Right atrium auricular region (tissue), 2 donors: ENCODE data around the gene CADPS2. TPM values are rescaled to one million over a fixed set of nuclear protein-coding genes. Genes with fewer than 3 reads are reported as not detected.
"Not testable (repeated sequence)": the region's sequence is repeated elsewhere in the genome, so short reads cannot be mapped to it uniquely, and the experiment has no call there.

ENCODE experiments used
- DNase-seq: peaks from one replicate; pipeline ENCODE4 v3.0.0-alpha.2; 2019; ENCODE audit warnings: low spot score
- H3K27ac ChIP-seq, 2 donors: fragments of 200-600 bp; sonication (generic); 1 replicate in 1 of 2; 2 replicates in 1 of 2; pipeline ENCODE4 v1.5.1; 2016 to 2019
- H3K27me3 ChIP-seq, 2 donors: fragments of 200-600 bp; sonication (generic); one replicate each; pipeline versions ENCODE4 v1.5.1 to v1.6.0; 2017 to 2019
- H3K36me3 ChIP-seq: fragments of 200-600 bp; sonication (generic); one replicate; pipeline ENCODE4 v1.5.1; 2016
- H3K4me1 ChIP-seq, 2 donors: fragments of 200-600 bp; sonication (generic); one replicate each; pipeline versions ENCODE4 v1.5.1 to v1.6.0; 2017 to 2019
- H3K4me3 ChIP-seq, 2 donors: fragments of 200-600 bp; sonication (generic); 1 replicate in 1 of 2; 2 replicates in 1 of 2; pipeline ENCODE4 v1.5.1; 2017 to 2019; ENCODE audit warnings: mild to moderate bottlenecking in 1 of 2, moderate library complexity in 1 of 2
- H3K9me3 ChIP-seq, 2 donors: fragments of 200-600 bp; sonication (generic); one replicate each; pipeline ENCODE4 v1.5.1; 2019
- total RNA-seq, 2 donors: library from RNA; depleted of rRNA; stranded (reverse); fragments of >200 nt; gene quantifications; one replicate each; pipeline ENCODE4 v1.1.0, GENCODE V29; 2016
- TF ChIP-seq, protein P1 (sequence below), 2 donors: fragments of 200-600 bp; sonication (generic); IDR thresholded peaks; one replicate each; pipeline ENCODE4 v1.5.1; 2019; ENCODE audit warnings: antibody characterized with exemption in 2 of 2

CADPS2 gene
- total RNA-seq, 2 donors from 2014 or later, result 11.8 to 19.9 TPM

DNA sequence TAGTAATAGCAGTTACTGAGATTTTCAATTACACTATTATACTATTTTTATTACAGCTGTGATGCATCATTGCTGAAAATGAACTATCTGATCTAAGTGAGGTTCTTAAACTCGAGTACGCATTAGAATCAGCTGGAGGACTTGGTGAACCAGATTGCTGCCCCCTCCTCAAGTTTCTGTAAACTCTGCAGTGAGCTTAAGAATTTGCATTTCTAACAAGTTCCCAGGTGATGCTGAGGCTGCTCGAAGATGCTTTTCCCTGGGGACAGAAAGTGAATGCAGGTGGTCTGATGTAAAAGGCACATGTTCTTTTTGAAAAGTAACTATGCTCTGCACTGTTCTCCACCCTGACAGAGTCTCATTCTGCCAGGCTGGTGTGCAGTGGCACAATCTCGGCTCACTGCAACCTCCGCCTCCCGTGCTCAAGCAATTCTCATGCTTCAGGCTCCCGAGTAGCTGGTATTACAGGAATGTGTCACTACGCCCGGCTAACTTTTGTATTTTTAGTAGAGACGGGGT lies 199.8 kb downstream of the CADPS2 start:
- H3K36me3 ChIP-seq, result no peaks in the 10 kb centered on the region

GRCh38 chr7:122684504-122684903 lies 201.8 kb downstream of the CADPS2 start:
- TF ChIP-seq, protein P1, sequence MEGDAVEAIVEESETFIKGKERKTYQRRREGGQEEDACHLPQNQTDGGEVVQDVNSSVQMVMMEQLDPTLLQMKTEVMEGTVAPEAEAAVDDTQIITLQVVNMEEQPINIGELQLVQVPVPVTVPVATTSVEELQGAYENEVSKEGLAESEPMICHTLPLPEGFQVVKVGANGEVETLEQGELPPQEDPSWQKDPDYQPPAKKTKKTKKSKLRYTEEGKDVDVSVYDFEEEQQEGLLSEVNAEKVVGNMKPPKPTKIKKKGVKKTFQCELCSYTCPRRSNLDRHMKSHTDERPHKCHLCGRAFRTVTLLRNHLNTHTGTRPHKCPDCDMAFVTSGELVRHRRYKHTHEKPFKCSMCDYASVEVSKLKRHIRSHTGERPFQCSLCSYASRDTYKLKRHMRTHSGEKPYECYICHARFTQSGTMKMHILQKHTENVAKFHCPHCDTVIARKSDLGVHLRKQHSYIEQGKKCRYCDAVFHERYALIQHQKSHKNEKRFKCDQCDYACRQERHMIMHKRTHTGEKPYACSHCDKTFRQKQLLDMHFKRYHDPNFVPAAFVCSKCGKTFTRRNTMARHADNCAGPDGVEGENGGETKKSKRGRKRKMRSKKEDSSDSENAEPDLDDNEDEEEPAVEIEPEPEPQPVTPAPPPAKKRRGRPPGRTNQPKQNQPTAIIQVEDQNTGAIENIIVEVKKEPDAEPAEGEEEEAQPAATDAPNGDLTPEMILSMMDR (IDR thresholded peaks at IDR 0.05), result no peak
- Histone ChIP-seq H3K27ac (no peak overlapping the region), H3K27me3 (no peaks in the 10 kb centered on the region), H3K9me3 (no peaks in the 10 kb centered on the region), H3K4me3 (no peak overlapping the region), H3K4me1 (no peaks in the 10 kb centered on the region), H3K36me3 (no peaks in the 10 kb centered on the region)
- no peak for DNase-seq

More for the DNA sequence above, 199.8 kb downstream of the CADPS2 start:
- H3K27ac ChIP-seq, result no peak overlapping the region
- no peaks in the 10 kb centered on the region for H3K4me1 ChIP-seq
- DNase-seq, result no peak
- no peak overlapping the region for H3K4me3 ChIP-seq
- H3K27me3 ChIP-seq, result no peaks in the 10 kb centered on the region
- TF ChIP-seq, protein P1 (IDR thresholded peaks at IDR 0.05), result no peak
- no peaks in the 10 kb centered on the region for H3K9me3 ChIP-seq

DNA sequence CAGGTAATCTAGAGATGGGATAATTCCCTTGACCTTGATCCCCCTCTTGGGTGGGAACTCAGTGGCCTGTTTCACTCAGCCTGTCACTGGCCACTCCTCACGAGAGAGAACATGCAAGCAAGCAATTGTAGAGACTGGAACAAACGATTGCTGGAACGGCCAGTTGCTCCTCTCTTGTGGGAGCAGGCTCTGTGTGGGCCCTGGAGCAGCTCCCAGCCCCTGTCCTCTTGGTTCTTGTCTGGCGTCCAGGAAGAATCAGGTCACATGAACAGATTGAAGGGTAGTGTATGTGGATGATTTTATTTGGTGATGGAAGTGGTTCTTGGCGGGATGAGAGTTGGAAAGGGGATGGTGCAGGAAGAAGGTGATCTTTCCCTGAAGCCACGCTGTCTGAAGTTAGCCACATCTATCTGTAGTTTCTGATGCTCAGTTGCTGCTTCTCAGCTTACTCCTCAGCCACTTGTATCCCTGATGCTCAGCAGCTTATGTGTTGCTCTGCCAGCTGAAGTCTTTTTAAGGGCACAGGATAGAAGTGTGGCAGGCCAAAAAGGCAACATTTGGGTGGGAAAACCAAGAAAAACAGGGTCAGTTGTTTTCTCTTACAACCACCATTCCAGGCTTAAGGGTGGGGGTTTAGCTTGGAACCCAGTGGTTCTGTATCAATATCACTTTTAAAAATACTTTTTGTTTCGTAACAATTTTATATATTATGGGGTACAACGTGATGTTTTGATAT lies 203.3 kb downstream of the CADPS2 start:
- no peak for DNase-seq
- no peak overlapping the region for H3K27ac ChIP-seq
- H3K27me3 ChIP-seq, result no peaks in the 10 kb centered on the region
- no peaks in the 10 kb centered on the region for H3K36me3 ChIP-seq
- TF ChIP-seq, protein P1 (IDR thresholded peaks at IDR 0.05), result no peak
- no peaks in the 10 kb centered on the region for H3K9me3 ChIP-seq
- H3K4me1 ChIP-seq, result no peaks in the 10 kb centered on the region
- H3K4me3 ChIP-seq, result no peak overlapping the region

DNA sequence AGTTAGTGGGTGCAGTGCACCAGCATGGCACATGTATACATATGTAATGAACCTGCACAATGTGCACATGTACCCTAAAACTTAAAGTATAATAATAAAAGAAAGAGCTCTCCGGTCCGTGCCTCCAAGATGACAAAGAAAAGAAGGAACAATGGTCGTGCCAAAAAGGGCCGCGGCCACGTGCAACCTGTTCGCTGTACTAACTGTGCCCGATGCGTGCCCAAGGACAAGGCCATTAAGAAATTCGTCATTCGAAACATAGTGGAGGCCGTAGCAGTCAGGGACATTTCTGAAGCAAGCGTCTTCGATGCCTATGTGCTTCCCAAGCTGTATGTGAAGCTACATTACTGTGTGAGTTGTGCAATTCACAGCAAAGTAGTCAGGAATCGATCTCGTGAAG lies 205.1 kb downstream of the CADPS2 start:
- H3K36me3 ChIP-seq, H3K9me3 ChIP-seq, H3K27ac ChIP-seq, DNase-seq, H3K4me1 ChIP-seq, H3K4me3 ChIP-seq, H3K27me3 ChIP-seq: not testable (repeated sequence)

- H3K27ac ChIP-seq, result no peak overlapping the region
- no peaks in the 10 kb centered on the region for H3K36me3 ChIP-seq
- TF ChIP-seq, protein P1 (IDR thresholded peaks at IDR 0.05), result no peak
Measured at GRCh38 chr7:122679813-122680212, 206.4 kb downstream of the CADPS2 start.

GRCh38 chr7:122679269-122679709 lies 207.0 kb downstream of the CADPS2 start:
- H3K4me3 ChIP-seq, H3K36me3 ChIP-seq, H3K9me3 ChIP-seq, DNase-seq, H3K27me3 ChIP-seq, H3K4me1 ChIP-seq, H3K27ac ChIP-seq: not testable (repeated sequence)

More at GRCh38 chr7:122679813-122680212, 206.4 kb downstream of the CADPS2 start:
- no peak for DNase-seq
- no peaks in the 10 kb centered on the region for H3K9me3 ChIP-seq
- no peaks in the 10 kb centered on the region for H3K4me1 ChIP-seq
- H3K27me3 ChIP-seq, result no peaks in the 10 kb centered on the region
- no peak overlapping the region for H3K4me3 ChIP-seq

DNA sequence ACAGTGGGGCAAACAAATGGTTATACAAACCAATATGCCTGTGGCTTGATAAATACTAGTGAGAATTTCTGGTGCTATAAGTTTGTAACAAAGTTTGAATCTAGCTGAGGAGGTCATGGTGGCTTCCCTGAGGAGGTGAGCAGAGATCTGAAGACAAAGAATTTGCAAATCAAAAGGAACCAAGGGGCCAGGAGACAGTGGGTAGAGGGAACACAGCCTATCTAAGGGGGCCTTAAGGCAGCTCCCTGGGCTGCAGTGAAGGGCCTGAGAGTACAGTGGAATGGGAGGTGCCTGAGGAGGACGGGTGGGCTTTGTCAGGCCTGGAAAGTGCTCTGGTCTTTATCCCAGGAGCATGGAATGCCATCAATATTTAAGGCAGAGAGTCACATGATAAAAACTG lies 209.1 kb downstream of the CADPS2 start:
- H3K27me3 ChIP-seq, result no peaks in the 10 kb centered on the region
- no peaks in the 10 kb centered on the region for H3K36me3 ChIP-seq
- no peak overlapping the region for H3K4me3 ChIP-seq
- no peak for DNase-seq
- no peaks in the 10 kb centered on the region for H3K4me1 ChIP-seq
- no peaks in the 10 kb centered on the region for H3K9me3 ChIP-seq
- H3K27ac ChIP-seq, result no peak overlapping the region
- TF ChIP-seq, protein P1 (IDR thresholded peaks at IDR 0.05), result no peak
